NCI-H1694 (cell line): ENCODE results near the gene PGAM5.

Experiments
- DNase-seq: peaks from one replicate; lab custom pipeline; 2025; lab: John Stamatoyannopoulos, UW

The PGAM5 gene

GRCh38 chr12:132710405-132711079 lies at the start of gene PGAM5:
PGAM5 (plus strand) TSS chr12:132710842; CDS start chr12:132710877, 35 bp downstream.
- DNase-seq: peak; percentile 31

- no peak for DNase-seq
These were observed 49.6 kb upstream of the PGAM5 start for GRCh38 chr12:132660996-132661395.

- DNase-seq: no peak
These were observed 48.7 kb upstream of the PGAM5 start for GRCh38 chr12:132661972-132662371.

- DNase-seq: no peak
These were observed 47.5 kb upstream of the PGAM5 start for GRCh38 chr12:132662901-132663755.

GRCh38 chr12:132664206-132665148 lies 46.2 kb upstream of the PGAM5 start:
- DNase-seq: no peak

- no peak for DNase-seq
These were observed 45.5 kb upstream of the PGAM5 start for GRCh38 chr12:132665149-132665491.

GRCh38 chr12:132665794-132666193 lies 44.8 kb upstream of the PGAM5 start:
- no peak for DNase-seq

- DNase-seq: no peak
These were observed 42.2 kb upstream of the PGAM5 start for GRCh38 chr12:132668191-132669088.

- DNase-seq: no peak
These were observed 41.3 kb upstream of the PGAM5 start for GRCh38 chr12:132669166-132669879.

GRCh38 chr12:132672116-132672515 lies 38.5 kb upstream of the PGAM5 start:
- no peak for DNase-seq

- DNase-seq: no peak
These were observed 38.0 kb upstream of the PGAM5 start for GRCh38 chr12:132672678-132673077.

GRCh38 chr12:132673288-132674179 lies 37.1 kb upstream of the PGAM5 start:
- DNase-seq: no peak

GRCh38 chr12:132674561-132674960 lies 36.1 kb upstream of the PGAM5 start:
- DNase-seq: no peak

- no peak for DNase-seq
These were observed 34.7 kb upstream of the PGAM5 start for GRCh38 chr12:132675757-132676432.

- no peak for DNase-seq
These were observed 33.1 kb upstream of the PGAM5 start for GRCh38 chr12:132677492-132677891.

- no peak for DNase-seq
These were observed 25.2 kb upstream of the PGAM5 start for GRCh38 chr12:132685400-132685799.

GRCh38 chr12:132686825-132687210 lies 23.8 kb upstream of the PGAM5 start:
- DNase-seq: no peak

- peak; percentile 82 for DNase-seq
These were observed 23.2 kb upstream of the PGAM5 start, which contains the start of the genes POLE and PXMP2 for GRCh38 chr12:132687211-132688164. POLE (minus strand) TSS chr12:132687342; CDS start chr12:132687315, 27 bp downstream. PXMP2 (plus strand) TSS chr12:132687587; CDS start chr12:132687671, 84 bp downstream.
